ENCODE data around the gene TRIM17.

GRCh38 chr1:228408041-228408868 lies 8.4 kb downstream of the TRIM17 start:
- no peak for TF ChIP-seq CTCF (IDR thresholded peaks at IDR 0.05)
- no peak for TF ChIP-seq POLR2A (IDR thresholded peaks at IDR 0.05)
